T47D (cell line): ENCODE results near the gene SOX3.

ENCODE experiments used
- DNase-seq, 2 experiments: peaks; one replicate each; pipeline versions ENCODE4 v3.0.0 to v3.0.0-alpha.2; 2011 to 2012; ENCODE audit warnings: low read depth in 1 of 2, low spot score in 1 of 2
- JUND ChIP-seq: IDR thresholded peaks from 2 replicates; pipeline ENCODE4 v1.6.1; 2012; ENCODE audit warnings: low read depth
- in situ Hi-C: cut with HindIII; loops from 2 replicates; pipeline ENCODE4 v1.10.0; 2016; ENCODE audit warnings: low sequenced_read_pairs, low pct_unique_long_range_greater_than_20kb

The SOX3 gene

GRCh38 chrX:140504371-140505324, at the start of gene SOX3:
Gene SOX3 (minus strand): TSS chrX:140505069. CDS start chrX:140505060, 9 bp downstream.
- no peak for DNase-seq
- in situ Hi-C loops = no loop called here

GRCh38 chrX:140548985-140549384, 44.1 kb upstream of the SOX3 start:
- in situ Hi-C loops = no loop called here
- DNase-seq = no peak
- TF ChIP-seq JUND = no peak

More at GRCh38 chrX:140504371-140505324, at the start of gene SOX3:
- no peak for TF ChIP-seq JUND

- in situ Hi-C loops = no loop called here
- peak in 1 of 2 experiments; percentile 9 for DNase-seq
- TF ChIP-seq JUND = no peak
Observed at GRCh38 chrX:140526171-140526570, 21.3 kb upstream of the SOX3 start.

- TF ChIP-seq JUND = no peak
- no peak for DNase-seq
- in situ Hi-C loops = no loop called here
Observed at GRCh38 chrX:140525448-140525847, 20.6 kb upstream of the SOX3 start.

GRCh38 chrX:140524556-140524955, 19.7 kb upstream of the SOX3 start:
- in situ Hi-C loops = no loop called here
- TF ChIP-seq JUND = no peak
- no peak for DNase-seq

- in situ Hi-C loops = no loop called here
- TF ChIP-seq JUND = no peak
- no peak for DNase-seq
Observed at GRCh38 chrX:140521393-140521792, 16.5 kb upstream of the SOX3 start.

- DNase-seq = no peak
- no peak for TF ChIP-seq JUND
- in situ Hi-C loops = no loop called here
Observed at GRCh38 chrX:140514554-140514953, 9.7 kb upstream of the SOX3 start.

- DNase-seq = no peak
- no peak for TF ChIP-seq JUND
- in situ Hi-C loops = no loop called here
Observed at GRCh38 chrX:140510895-140511295, 6.0 kb upstream of the SOX3 start.

- in situ Hi-C loops = no loop called here
- TF ChIP-seq JUND = no peak
- DNase-seq = no peak
Observed at GRCh38 chrX:140510306-140510676, 5.4 kb upstream of the SOX3 start.

GRCh38 chrX:140509468-140510305, 4.8 kb upstream of the SOX3 start:
- DNase-seq = no peak
- TF ChIP-seq JUND = no peak
- in situ Hi-C loops = no loop called here

GRCh38 chrX:140508958-140509357, 4.1 kb upstream of the SOX3 start:
- DNase-seq = no peak
- no peak for TF ChIP-seq JUND
- in situ Hi-C loops = no loop called here

GRCh38 chrX:140507982-140508305, 3.1 kb upstream of the SOX3 start:
- in situ Hi-C loops = no loop called here
- no peak for TF ChIP-seq JUND
- peak; percentile 21 to 38 for DNase-seq

GRCh38 chrX:140507223-140507981, 2.5 kb upstream of the SOX3 start:
- no peak for TF ChIP-seq JUND
- in situ Hi-C loops = no loop called here
- peak in 1 of 2 experiments; percentile 18 for DNase-seq
